Measurements from ENCODE around the gene TP73.
A peak's percentile ranks its signal among the peaks of the same experiment; 100 is the strongest.
"Not testable (repeated sequence)": the region's sequence is repeated elsewhere in the genome, so short reads cannot be mapped to it uniquely, and the experiment has no call there.

The TP73 gene

GRCh38 chr1:3742439-3743298 lies 90.4 kb downstream of the TP73 start:
- Histone ChIP-seq H3K9ac (ENCODE audit: low read length) (no peak overlapping the region), H3K4me1 (ENCODE audit: control insufficient read depth, insufficient read depth, low read length) (peaks cover under 1% of the 10 kb centered on the region), H3K4me3 (ENCODE audit: low read length) (no peak overlapping the region), H3K27ac (ENCODE audit: low read depth, low read length) (no peak overlapping the region), H3K36me3 (ENCODE audit: control insufficient read depth, insufficient read depth, low read length) (peaks cover 10% of the 10 kb centered on the region), H3K27me3 (ENCODE audit: control insufficient read depth, insufficient read depth, low read length) (no peaks in the 10 kb centered on the region)

- Histone ChIP-seq H3K27me3 (ENCODE audit: control insufficient read depth, insufficient read depth, low read length) (no peaks in the 10 kb centered on the region), H3K4me1 (ENCODE audit: control insufficient read depth, insufficient read depth, low read length) (peaks cover 4% of the 10 kb centered on the region), H3K4me3 (ENCODE audit: low read length) (no peak overlapping the region), H3K9ac (ENCODE audit: low read length) (no peak overlapping the region), H3K36me3 (ENCODE audit: control insufficient read depth, insufficient read depth, low read length) (peaks cover 10% of the 10 kb centered on the region), H3K27ac (ENCODE audit: low read depth, low read length) (no peak overlapping the region)
These were observed 91.1 kb downstream of the TP73 start for GRCh38 chr1:3743421-3743820.

- H3K27ac ChIP-seq (ENCODE audit: low read depth, low read length) = no peak overlapping the region
- H3K9ac ChIP-seq (ENCODE audit: low read length) = no peak overlapping the region
- H3K4me1 ChIP-seq (ENCODE audit: control insufficient read depth, insufficient read depth, low read length) = peaks cover 4% of the 10 kb centered on the region
- no peaks in the 10 kb centered on the region for H3K27me3 ChIP-seq (ENCODE audit: control insufficient read depth, insufficient read depth, low read length)
- peaks cover 8% of the 10 kb centered on the region for H3K36me3 ChIP-seq (ENCODE audit: control insufficient read depth, insufficient read depth, low read length)
- no peak overlapping the region for H3K4me3 ChIP-seq (ENCODE audit: low read length)
These were observed 91.5 kb downstream of the TP73 start for GRCh38 chr1:3743826-3744225.

GRCh38 chr1:3744646-3745045 lies 92.3 kb downstream of the TP73 start:
- H3K27me3 ChIP-seq (ENCODE audit: control insufficient read depth, insufficient read depth, low read length) = no peaks in the 10 kb centered on the region
- H3K36me3 ChIP-seq (ENCODE audit: control insufficient read depth, insufficient read depth, low read length) = peaks cover 7% of the 10 kb centered on the region
- no peak overlapping the region for H3K4me3 ChIP-seq (ENCODE audit: low read length)
- H3K27ac ChIP-seq (ENCODE audit: low read depth, low read length) = no peak overlapping the region
- H3K4me1 ChIP-seq (ENCODE audit: control insufficient read depth, insufficient read depth, low read length) = peaks cover 4% of the 10 kb centered on the region
- no peak overlapping the region for H3K9ac ChIP-seq (ENCODE audit: low read length)

GRCh38 chr1:3745071-3745470 lies 92.8 kb downstream of the TP73 start:
- Histone ChIP-seq H3K27me3 (ENCODE audit: control insufficient read depth, insufficient read depth, low read length) (no peaks in the 10 kb centered on the region), H3K36me3 (ENCODE audit: control insufficient read depth, insufficient read depth, low read length) (peaks cover 7% of the 10 kb centered on the region), H3K9ac (ENCODE audit: low read length) (no peak overlapping the region), H3K27ac (ENCODE audit: low read depth, low read length) (no peak overlapping the region), H3K4me1 (ENCODE audit: control insufficient read depth, insufficient read depth, low read length) (peaks cover 4% of the 10 kb centered on the region), H3K4me3 (ENCODE audit: low read length) (no peak overlapping the region)

- Histone ChIP-seq H3K27ac (ENCODE audit: low read depth, low read length) (no peak overlapping the region), H3K9ac (ENCODE audit: low read length) (no peak overlapping the region)
These were observed 93.5 kb downstream of the TP73 start for GRCh38 chr1:3745590-3746381.

GRCh38 chr1:3746389-3746829 lies 94.1 kb downstream of the TP73 start:
- no peaks in the 10 kb centered on the region for H3K27me3 ChIP-seq (ENCODE audit: control insufficient read depth, insufficient read depth, low read length)
- peak overlapping the region; percentile 15 for H3K27ac ChIP-seq (ENCODE audit: low read depth, low read length)
- no peak overlapping the region for H3K9ac ChIP-seq (ENCODE audit: low read length)
- peak overlapping the region; percentile 56 for H3K4me3 ChIP-seq (ENCODE audit: low read length)
- H3K4me1 ChIP-seq (ENCODE audit: control insufficient read depth, insufficient read depth, low read length) = peaks cover 4% of the 10 kb centered on the region
- peaks cover 7% of the 10 kb centered on the region for H3K36me3 ChIP-seq (ENCODE audit: control insufficient read depth, insufficient read depth, low read length)

More at GRCh38 chr1:3745590-3746381, 93.5 kb downstream of the TP73 start:
- no peak overlapping the region for H3K4me3 ChIP-seq (ENCODE audit: low read length)
- peaks cover 4% of the 10 kb centered on the region for H3K4me1 ChIP-seq (ENCODE audit: control insufficient read depth, insufficient read depth, low read length)
- H3K27me3 ChIP-seq (ENCODE audit: control insufficient read depth, insufficient read depth, low read length) = no peaks in the 10 kb centered on the region
- H3K36me3 ChIP-seq (ENCODE audit: control insufficient read depth, insufficient read depth, low read length) = peaks cover 7% of the 10 kb centered on the region

- peak overlapping the region; percentile 66 for H3K27ac ChIP-seq (ENCODE audit: low read depth, low read length)
- peaks cover 7% of the 10 kb centered on the region for H3K36me3 ChIP-seq (ENCODE audit: control insufficient read depth, insufficient read depth, low read length)
- H3K4me1 ChIP-seq (ENCODE audit: control insufficient read depth, insufficient read depth, low read length) = peaks cover 4% of the 10 kb centered on the region
- peak overlapping the region; percentile 56 for H3K4me3 ChIP-seq (ENCODE audit: low read length)
- H3K27me3 ChIP-seq (ENCODE audit: control insufficient read depth, insufficient read depth, low read length) = no peaks in the 10 kb centered on the region
- no peak overlapping the region for H3K9ac ChIP-seq (ENCODE audit: low read length)
These were observed 94.7 kb downstream of the TP73 start for GRCh38 chr1:3746830-3747521.

GRCh38 chr1:3747522-3747848 lies 95.2 kb downstream of the TP73 start:
- Histone ChIP-seq H3K27ac (ENCODE audit: low read depth, low read length) (peak overlapping the region; percentile 66), H3K4me1 (ENCODE audit: control insufficient read depth, insufficient read depth, low read length) (peaks cover 4% of the 10 kb centered on the region), H3K27me3 (ENCODE audit: control insufficient read depth, insufficient read depth, low read length) (no peaks in the 10 kb centered on the region), H3K9ac (ENCODE audit: low read length) (no peak overlapping the region), H3K4me3 (ENCODE audit: low read length) (peak overlapping the region; percentile 56), H3K36me3 (ENCODE audit: control insufficient read depth, insufficient read depth, low read length) (peaks cover 7% of the 10 kb centered on the region)

- H3K4me1 ChIP-seq (ENCODE audit: control insufficient read depth, insufficient read depth, low read length) = peaks cover 4% of the 10 kb centered on the region
- no peak overlapping the region for H3K27ac ChIP-seq (ENCODE audit: low read depth, low read length)
- H3K9ac ChIP-seq (ENCODE audit: low read length) = no peak overlapping the region
- no peaks in the 10 kb centered on the region for H3K27me3 ChIP-seq (ENCODE audit: control insufficient read depth, insufficient read depth, low read length)
- H3K4me3 ChIP-seq (ENCODE audit: low read length) = peak overlapping the region; percentile 56
- peaks cover 2% of the 10 kb centered on the region for H3K36me3 ChIP-seq (ENCODE audit: control insufficient read depth, insufficient read depth, low read length)
These were observed 95.6 kb downstream of the TP73 start for GRCh38 chr1:3747903-3748302.

GRCh38 chr1:3748316-3748900 lies 96.1 kb downstream of the TP73 start:
- H3K36me3 ChIP-seq (ENCODE audit: control insufficient read depth, insufficient read depth, low read length); H3K4me1 ChIP-seq (ENCODE audit: control insufficient read depth, insufficient read depth, low read length); H3K27ac ChIP-seq (ENCODE audit: low read depth, low read length); H3K27me3 ChIP-seq (ENCODE audit: control insufficient read depth, insufficient read depth, low read length); H3K9ac ChIP-seq (ENCODE audit: low read length); H3K4me3 ChIP-seq (ENCODE audit: low read length): not testable (repeated sequence)

GRCh38 chr1:3749512-3749911 lies 97.2 kb downstream of the TP73 start:
- Histone ChIP-seq H3K4me3 (ENCODE audit: low read length) (no peak overlapping the region), H3K4me1 (ENCODE audit: control insufficient read depth, insufficient read depth, low read length) (peaks cover 4% of the 10 kb centered on the region), H3K36me3 (ENCODE audit: control insufficient read depth, insufficient read depth, low read length) (no peaks in the 10 kb centered on the region), H3K27ac (ENCODE audit: low read depth, low read length) (no peak overlapping the region), H3K27me3 (ENCODE audit: control insufficient read depth, insufficient read depth, low read length) (no peaks in the 10 kb centered on the region), H3K9ac (ENCODE audit: low read length) (no peak overlapping the region)
